Bronchial epithelial cell (primary cell): ENCODE data around the gene ABHD12B. TPM values are rescaled to one million over a fixed set of nuclear protein-coding genes. Genes with fewer than 3 reads are reported as not detected.
A peak's percentile ranks its signal among the peaks of the same experiment; 100 is the strongest.
"Not testable (repeated sequence)": the region's sequence is repeated elsewhere in the genome, so short reads cannot be mapped to it uniquely, and the experiment has no call there.

Experiments
- DNase-seq: peaks from one replicate; pipeline ENCODE4 v3.0.0-alpha.2; 2010; ENCODE audit warnings: low read depth
- FAIRE-seq: peaks from 2 replicates; lab custom pipeline; 2011; peaks lifted over from hg19 to GRCh38; lab: Jason Lieb, UNC
- H3K27me3 ChIP-seq: 2 replicates; pipeline ENCODE4 v1.5.1; 2011; ENCODE audit warnings: low read length; ENCODE audit not compliant: control insufficient read depth, insufficient read depth
- H3K36me3 ChIP-seq: 2 replicates; pipeline ENCODE4 v1.5.1; 2011; ENCODE audit warnings: low read length; ENCODE audit not compliant: control insufficient read depth, insufficient read depth
- H3K4me3 ChIP-seq: 2 replicates; pipeline ENCODE4 v1.5.1; 2011; ENCODE audit warnings: mild to moderate bottlenecking, low read depth, low read length, control low read depth
- total RNA-seq: library from RNA; depleted of rRNA; stranded (reverse); fragments of >200 nt; gene quantifications from 2 replicates; pipeline ENCODE4 v1.2.1, GENCODE V29; 2014
- TF ChIP-seq, protein P1 (sequence below): IDR thresholded peaks from 2 replicates; pipeline ENCODE4 v1.5.1; 2011; ENCODE audit warnings: mild to moderate bottlenecking, moderate library complexity, low read length, control low read depth, inconsistent platforms; ENCODE audit not compliant: insufficient read depth, severe bottlenecking

The ABHD12B gene
- total RNA-seq, 1 donor from 2014 or later = not detected

GRCh38 chr14:50936882-50937281 lies 65.0 kb downstream of the ABHD12B start:
- peaks cover 11% of the 10 kb centered on the region for H3K36me3 ChIP-seq
- no peak overlapping the region for H3K4me3 ChIP-seq
- H3K27me3 ChIP-seq = no peaks in the 10 kb centered on the region
- DNase-seq = no peak
- TF ChIP-seq, protein P1, sequence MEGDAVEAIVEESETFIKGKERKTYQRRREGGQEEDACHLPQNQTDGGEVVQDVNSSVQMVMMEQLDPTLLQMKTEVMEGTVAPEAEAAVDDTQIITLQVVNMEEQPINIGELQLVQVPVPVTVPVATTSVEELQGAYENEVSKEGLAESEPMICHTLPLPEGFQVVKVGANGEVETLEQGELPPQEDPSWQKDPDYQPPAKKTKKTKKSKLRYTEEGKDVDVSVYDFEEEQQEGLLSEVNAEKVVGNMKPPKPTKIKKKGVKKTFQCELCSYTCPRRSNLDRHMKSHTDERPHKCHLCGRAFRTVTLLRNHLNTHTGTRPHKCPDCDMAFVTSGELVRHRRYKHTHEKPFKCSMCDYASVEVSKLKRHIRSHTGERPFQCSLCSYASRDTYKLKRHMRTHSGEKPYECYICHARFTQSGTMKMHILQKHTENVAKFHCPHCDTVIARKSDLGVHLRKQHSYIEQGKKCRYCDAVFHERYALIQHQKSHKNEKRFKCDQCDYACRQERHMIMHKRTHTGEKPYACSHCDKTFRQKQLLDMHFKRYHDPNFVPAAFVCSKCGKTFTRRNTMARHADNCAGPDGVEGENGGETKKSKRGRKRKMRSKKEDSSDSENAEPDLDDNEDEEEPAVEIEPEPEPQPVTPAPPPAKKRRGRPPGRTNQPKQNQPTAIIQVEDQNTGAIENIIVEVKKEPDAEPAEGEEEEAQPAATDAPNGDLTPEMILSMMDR = no peak
- FAIRE-seq = no peak

GRCh38 chr14:50937325-50937724 lies 65.5 kb downstream of the ABHD12B start:
- Histone ChIP-seq H3K4me3 (no peak overlapping the region), H3K27me3 (no peaks in the 10 kb centered on the region), H3K36me3 (peaks cover 13% of the 10 kb centered on the region)
- TF ChIP-seq, protein P1 = no peak
- DNase-seq (peak; percentile 94), FAIRE-seq (no peak)

DNA sequence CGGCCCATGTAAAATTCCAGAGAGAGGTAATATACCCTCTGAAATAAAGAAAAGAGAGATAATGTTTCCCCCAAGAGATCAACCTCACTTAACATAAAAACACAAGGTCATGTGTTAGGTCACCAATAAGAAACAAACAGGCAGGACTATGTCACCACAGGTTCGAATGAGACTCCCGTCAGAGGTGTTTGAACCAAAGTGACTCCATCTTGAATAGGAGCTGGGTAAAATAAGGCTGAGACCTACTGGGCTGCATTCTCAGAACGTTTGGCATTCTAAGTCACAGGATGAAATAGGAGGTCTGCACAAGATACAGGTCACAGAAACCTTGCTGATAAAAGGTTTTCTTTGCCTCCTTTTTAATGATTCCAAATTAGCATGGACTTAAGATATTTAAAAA lies 65.9 kb downstream of the ABHD12B start:
- TF ChIP-seq, protein P1 = no peak
- DNase-seq (no peak), FAIRE-seq (no peak)
- H3K27me3 ChIP-seq = no peaks in the 10 kb centered on the region
- peaks cover 13% of the 10 kb centered on the region for H3K36me3 ChIP-seq
- no peak overlapping the region for H3K4me3 ChIP-seq

DNA sequence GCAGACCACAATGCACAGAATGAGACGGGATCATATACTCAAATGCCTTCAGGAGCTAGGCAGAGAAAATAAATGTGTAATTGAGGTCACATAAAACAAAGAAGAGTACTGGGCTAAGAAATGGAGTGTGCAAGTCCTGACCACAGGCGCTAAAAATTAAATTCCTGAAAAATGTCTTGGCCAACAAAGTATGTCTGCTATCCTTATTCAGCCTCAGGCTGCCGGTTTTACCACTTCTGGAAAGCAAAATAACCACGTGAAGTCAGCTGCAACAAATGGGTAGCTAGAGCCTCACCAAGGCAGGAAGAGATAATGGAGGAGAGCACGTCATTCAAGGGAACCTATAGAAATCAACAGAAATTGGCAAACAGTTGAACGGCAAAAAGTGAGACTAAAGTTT lies 69.3 kb downstream of the ABHD12B start:
- DNase-seq = no peak
- no peak overlapping the region for H3K4me3 ChIP-seq
- no peaks in the 10 kb centered on the region for H3K27me3 ChIP-seq
- TF ChIP-seq, protein P1 = no peak
- FAIRE-seq = no peak
- H3K36me3 ChIP-seq = peaks cover 4% of the 10 kb centered on the region

- not testable (repeated sequence) for DNase-seq, H3K27me3 ChIP-seq, H3K36me3 ChIP-seq, H3K4me3 ChIP-seq, FAIRE-seq
These were observed 69.8 kb downstream of the ABHD12B start for GRCh38 chr14:50941638-50942037.

- Histone ChIP-seq H3K4me3 (peak overlapping the region; percentile 98), H3K36me3 (peaks cover 4% of the 10 kb centered on the region), H3K27me3 (no peaks in the 10 kb centered on the region)
- FAIRE-seq = no peak
- TF ChIP-seq, protein P1 = no peak
- peak; percentile 37 for DNase-seq
These were observed 71.5 kb downstream of the ABHD12B start for GRCh38 chr14:50943261-50943942.
